ENCODE results near the gene ELL. TPM values are rescaled to one million over a fixed set of nuclear protein-coding genes. Genes with fewer than 3 reads are reported as not detected.

ELL gene
- polyA plus RNA-seq, 3 donors: 12.2 to 35.3 (median 12.6) TPM

DNA sequence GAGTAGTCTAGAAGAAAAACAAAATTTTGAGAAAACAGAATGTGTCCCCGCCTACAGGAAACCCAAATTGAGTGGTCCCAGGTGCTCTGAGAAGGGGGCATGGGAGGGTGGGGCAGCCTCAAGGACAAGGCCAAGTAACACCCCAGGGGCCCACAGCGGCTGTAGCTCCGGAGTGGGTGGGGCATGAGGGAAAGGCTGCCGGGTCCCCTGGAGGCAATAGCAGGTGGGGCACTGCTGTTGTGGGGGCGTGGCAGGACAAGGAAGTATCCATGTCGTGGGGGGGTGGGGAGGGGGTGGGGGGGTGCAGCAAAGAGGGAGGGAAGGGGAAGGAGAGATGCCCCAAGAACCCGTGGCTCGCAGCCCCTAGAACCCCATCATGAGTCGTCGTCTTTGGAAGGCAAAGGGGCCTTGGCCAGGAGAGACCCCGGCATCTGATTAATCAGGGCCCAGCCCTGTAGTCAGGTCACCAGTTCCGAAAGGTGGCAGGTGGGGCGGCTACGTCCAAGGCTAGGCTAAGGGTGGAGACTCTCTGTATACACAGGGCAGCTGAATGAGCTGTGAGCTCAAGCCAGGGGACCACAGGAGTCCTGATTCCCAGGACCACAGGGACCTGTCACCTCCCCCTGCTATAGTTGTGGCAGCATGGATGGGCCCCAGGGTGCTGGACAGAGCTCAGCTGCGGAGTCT lies 76.5 kb downstream of the ELL start:
- peaks cover 9% of the 10 kb centered on the region for H3K4me1 Mint-ChIP-seq
- Histone ChIP-seq H3K4me2 (replicated peaks; ENCODE audit: extremely low read depth, low read length, poor library complexity, severe bottlenecking) (no peak overlapping the region), H4K20me1 (ENCODE audit: insufficient read depth, low read length) (peaks cover 100% of the 10 kb centered on the region), H3K27me3 (ENCODE audit: control insufficient read depth in 2 of 2, insufficient read depth in 2 of 2, low read length in 2 of 2) (no peaks in the 10 kb centered on the region), H3K27ac (ENCODE audit: low read depth in 1 of 2, low read length in 2 of 2) (no peak overlapping the region), H3K9me3 (replicated peaks in 1 of 2; ENCODE audit: control insufficient read depth in 1 of 2, insufficient read depth in 1 of 2, low read length in 2 of 2) (no peaks in the 10 kb centered on the region), H3K9ac (ENCODE audit: insufficient read depth, low read length, poor library complexity, severe bottlenecking) (no peak overlapping the region), H3K4me3 (replicated peaks in 1 of 3; ENCODE audit: low read depth in 2 of 3, low read length in 3 of 3) (no peak overlapping the region), H3K79me2 (ENCODE audit: insufficient read depth, low read length) (no peaks in the 10 kb centered on the region), H2AFZ (ENCODE audit: insufficient read depth, low read depth, low read length, poor library complexity, severe bottlenecking) (no peak overlapping the region), H3K4me1 (ENCODE audit: control insufficient read depth in 1 of 2, insufficient read depth in 2 of 2, low read length in 2 of 2) (no peaks in the 10 kb centered on the region), H3K36me3 (replicated peaks in 1 of 2; ENCODE audit: control insufficient read depth in 1 of 2, insufficient read depth in 2 of 2, low read length in 2 of 2) (peaks cover 77% of the 10 kb centered on the region in 2 donors)
- H3K4me3 Mint-ChIP-seq: no peak overlapping the region
- intact Hi-C loops (cut with micrococcal nuclease): no loop called here
- TF ChIP-seq, protein P1, sequence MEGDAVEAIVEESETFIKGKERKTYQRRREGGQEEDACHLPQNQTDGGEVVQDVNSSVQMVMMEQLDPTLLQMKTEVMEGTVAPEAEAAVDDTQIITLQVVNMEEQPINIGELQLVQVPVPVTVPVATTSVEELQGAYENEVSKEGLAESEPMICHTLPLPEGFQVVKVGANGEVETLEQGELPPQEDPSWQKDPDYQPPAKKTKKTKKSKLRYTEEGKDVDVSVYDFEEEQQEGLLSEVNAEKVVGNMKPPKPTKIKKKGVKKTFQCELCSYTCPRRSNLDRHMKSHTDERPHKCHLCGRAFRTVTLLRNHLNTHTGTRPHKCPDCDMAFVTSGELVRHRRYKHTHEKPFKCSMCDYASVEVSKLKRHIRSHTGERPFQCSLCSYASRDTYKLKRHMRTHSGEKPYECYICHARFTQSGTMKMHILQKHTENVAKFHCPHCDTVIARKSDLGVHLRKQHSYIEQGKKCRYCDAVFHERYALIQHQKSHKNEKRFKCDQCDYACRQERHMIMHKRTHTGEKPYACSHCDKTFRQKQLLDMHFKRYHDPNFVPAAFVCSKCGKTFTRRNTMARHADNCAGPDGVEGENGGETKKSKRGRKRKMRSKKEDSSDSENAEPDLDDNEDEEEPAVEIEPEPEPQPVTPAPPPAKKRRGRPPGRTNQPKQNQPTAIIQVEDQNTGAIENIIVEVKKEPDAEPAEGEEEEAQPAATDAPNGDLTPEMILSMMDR (IDR thresholded peaks at IDR 0.05): no peak
- H3K9me3 Mint-ChIP-seq: peaks cover 0 to 6% (median 0%) of the 10 kb centered on the region in 7 donors
- H3K27ac Mint-ChIP-seq: no peak overlapping the region
- H3K27me3 Mint-ChIP-seq (ENCODE audit: low read depth in 3 of 3): peaks cover 1 to 4% (median 3%) of the 10 kb centered on the region in 3 donors
- H3K36me3 Mint-ChIP-seq: peaks cover 69 to 78% of the 10 kb centered on the region in 2 donors
- DNase-seq: no peak
- 87% methylated on average over 10 of the region's 15 CpGs for WGBS (ENCODE audit: insufficient coverage)

GRCh38 chr19:18444513-18444912 lies 77.4 kb downstream of the ELL start:
- peaks cover 0 to 3% of the 10 kb centered on the region in 2 donors for H3K27me3 ChIP-seq (ENCODE audit: control insufficient read depth in 2 of 2, insufficient read depth in 2 of 2, low read length in 2 of 2)
- Mint-ChIP-seq H3K4me3 (no peak overlapping the region), H3K4me1 (peaks cover 11% of the 10 kb centered on the region), H3K27ac (no peak overlapping the region), H3K27me3 (ENCODE audit: low read depth in 3 of 3) (peaks cover 1 to 8% (median 5%) of the 10 kb centered on the region in 3 donors), H3K36me3 (peaks cover 65 to 71% of the 10 kb centered on the region in 2 donors), H3K9me3 (peaks cover 0 to 6% (median 0%) of the 10 kb centered on the region in 7 donors)
- H2AFZ ChIP-seq (ENCODE audit: insufficient read depth, low read depth, low read length, poor library complexity, severe bottlenecking): no peak overlapping the region
- no peak overlapping the region for H3K9ac ChIP-seq (ENCODE audit: insufficient read depth, low read length, poor library complexity, severe bottlenecking)
- no peak overlapping the region for H3K4me3 ChIP-seq (replicated peaks in 1 of 3; ENCODE audit: low read depth in 2 of 3, low read length in 3 of 3)
- WGBS (ENCODE audit: insufficient coverage): 98% methylated on average over 15 of the region's 19 CpGs
- no peak overlapping the region for H3K27ac ChIP-seq (ENCODE audit: low read depth in 1 of 2, low read length in 2 of 2)
- H3K4me2 ChIP-seq (replicated peaks; ENCODE audit: extremely low read depth, low read length, poor library complexity, severe bottlenecking): no peak overlapping the region
- no peaks in the 10 kb centered on the region for H3K9me3 ChIP-seq (replicated peaks in 1 of 2; ENCODE audit: control insufficient read depth in 1 of 2, insufficient read depth in 1 of 2, low read length in 2 of 2)
- peaks cover 68 to 69% of the 10 kb centered on the region in 2 donors for H3K36me3 ChIP-seq (replicated peaks in 1 of 2; ENCODE audit: control insufficient read depth in 1 of 2, insufficient read depth in 2 of 2, low read length in 2 of 2)
- intact Hi-C loops (cut with micrococcal nuclease): no loop called here
- DNase-seq: no peak
- H3K4me1 ChIP-seq (ENCODE audit: control insufficient read depth in 1 of 2, insufficient read depth in 2 of 2, low read length in 2 of 2): no peaks in the 10 kb centered on the region
- TF ChIP-seq, protein P1 (IDR thresholded peaks at IDR 0.05): no peak
- H4K20me1 ChIP-seq (ENCODE audit: insufficient read depth, low read length): peaks cover 100% of the 10 kb centered on the region
- H3K79me2 ChIP-seq (ENCODE audit: insufficient read depth, low read length): no peaks in the 10 kb centered on the region

All from CD14-positive monocyte (primary cell).